ENCODE data around the gene UBE2QL1. TPM values are rescaled to one million over a fixed set of nuclear protein-coding genes. Genes with fewer than 3 reads are reported as not detected.

The UBE2QL1 gene
- total RNA-seq, 4 donors from 2014 or later, result 0.68 to 3.6 (median 1.5) TPM

GRCh38 chr5:6498968-6499367 lies 50.3 kb downstream of the UBE2QL1 start:
- TF ChIP-seq, protein P1, sequence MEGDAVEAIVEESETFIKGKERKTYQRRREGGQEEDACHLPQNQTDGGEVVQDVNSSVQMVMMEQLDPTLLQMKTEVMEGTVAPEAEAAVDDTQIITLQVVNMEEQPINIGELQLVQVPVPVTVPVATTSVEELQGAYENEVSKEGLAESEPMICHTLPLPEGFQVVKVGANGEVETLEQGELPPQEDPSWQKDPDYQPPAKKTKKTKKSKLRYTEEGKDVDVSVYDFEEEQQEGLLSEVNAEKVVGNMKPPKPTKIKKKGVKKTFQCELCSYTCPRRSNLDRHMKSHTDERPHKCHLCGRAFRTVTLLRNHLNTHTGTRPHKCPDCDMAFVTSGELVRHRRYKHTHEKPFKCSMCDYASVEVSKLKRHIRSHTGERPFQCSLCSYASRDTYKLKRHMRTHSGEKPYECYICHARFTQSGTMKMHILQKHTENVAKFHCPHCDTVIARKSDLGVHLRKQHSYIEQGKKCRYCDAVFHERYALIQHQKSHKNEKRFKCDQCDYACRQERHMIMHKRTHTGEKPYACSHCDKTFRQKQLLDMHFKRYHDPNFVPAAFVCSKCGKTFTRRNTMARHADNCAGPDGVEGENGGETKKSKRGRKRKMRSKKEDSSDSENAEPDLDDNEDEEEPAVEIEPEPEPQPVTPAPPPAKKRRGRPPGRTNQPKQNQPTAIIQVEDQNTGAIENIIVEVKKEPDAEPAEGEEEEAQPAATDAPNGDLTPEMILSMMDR (IDR thresholded peaks at IDR 0.05; ENCODE audit: low read depth), result no peak

- TF ChIP-seq, protein P1 (IDR thresholded peaks at IDR 0.05; ENCODE audit: low read depth), result no peak
Observed at GRCh38 chr5:6501701-6502100, 53.0 kb downstream of the UBE2QL1 start.

- TF ChIP-seq, protein P1 (IDR thresholded peaks at IDR 0.05; ENCODE audit: low read depth), result no peak
Observed at GRCh38 chr5:6502421-6502820, 53.8 kb downstream of the UBE2QL1 start.

DNA sequence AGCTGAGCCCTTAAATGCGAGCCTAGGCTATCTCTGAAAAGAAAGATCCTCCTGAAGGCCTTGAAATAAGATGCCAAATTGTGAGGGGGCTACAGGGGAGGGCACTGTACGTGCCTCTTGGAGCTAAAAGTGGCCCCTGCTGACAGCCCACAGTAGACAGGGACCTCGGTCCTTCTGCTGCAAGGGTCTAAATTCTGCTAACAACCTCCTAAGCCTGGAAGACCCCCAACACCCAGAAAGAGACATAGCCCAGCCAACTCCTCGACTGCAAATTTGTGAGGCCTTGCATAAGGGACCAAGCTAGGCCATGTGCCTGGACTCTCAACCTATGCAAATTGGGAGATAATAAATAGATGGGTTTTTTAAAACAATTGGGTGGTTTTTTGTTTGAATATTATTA lies 54.7 kb downstream of the UBE2QL1 start:
- TF ChIP-seq, protein P1 (IDR thresholded peaks at IDR 0.05; ENCODE audit: low read depth), result no peak

DNA sequence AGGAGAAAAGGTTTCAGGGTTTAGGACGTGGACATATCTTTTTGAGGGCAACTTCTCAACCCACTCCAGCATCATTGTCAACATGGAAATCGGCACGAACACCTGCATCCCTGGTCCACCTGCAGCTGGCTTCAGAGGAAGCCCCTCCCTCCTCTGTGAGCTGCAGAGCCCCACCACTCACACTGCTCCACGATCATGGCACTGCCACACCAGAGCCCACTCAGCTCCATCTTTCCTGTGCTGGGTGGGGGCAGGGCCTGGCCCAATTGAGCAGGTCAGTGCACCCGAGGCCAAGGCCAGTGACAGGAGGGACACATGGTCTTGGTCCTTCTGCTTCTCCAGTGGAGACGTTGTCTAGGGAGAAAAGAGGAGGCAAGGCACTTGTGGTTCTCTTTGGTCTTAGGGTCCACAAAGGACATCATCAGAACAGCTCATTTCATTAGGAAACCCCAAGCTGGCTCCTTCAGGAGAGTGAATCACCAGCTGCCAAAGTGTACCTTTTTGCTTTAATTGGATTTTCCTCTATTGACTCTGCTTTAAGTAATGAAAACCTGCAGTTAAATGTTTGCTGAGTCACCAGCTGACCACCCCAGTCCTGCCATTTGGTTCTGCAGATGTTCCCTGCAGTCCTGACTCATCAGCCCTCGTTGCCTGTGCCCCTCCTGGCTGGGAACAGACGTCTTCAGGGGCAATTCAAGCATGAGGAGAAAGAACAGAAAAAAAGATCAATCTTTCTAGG lies 56.2 kb downstream of the UBE2QL1 start:
- TF ChIP-seq, protein P1 (IDR thresholded peaks at IDR 0.05; ENCODE audit: low read depth), result no peak

DNA sequence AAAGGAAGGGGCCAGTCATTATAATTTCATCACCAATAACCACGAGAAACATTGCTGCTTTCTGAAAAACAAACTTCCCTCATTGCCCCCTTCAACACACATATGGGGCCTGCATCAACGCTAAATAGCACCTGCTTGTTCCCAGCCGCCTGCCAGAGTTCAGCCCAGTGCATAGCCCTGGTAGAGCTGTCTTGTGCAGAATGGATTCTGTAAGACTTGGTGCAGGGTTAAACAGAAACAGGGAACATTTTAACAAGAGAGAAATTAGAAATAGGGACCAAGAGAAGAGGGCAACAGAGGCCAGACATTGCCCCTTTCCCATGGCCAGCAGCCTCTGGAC lies 56.7 kb downstream of the UBE2QL1 start:
- TF ChIP-seq, protein P1 (IDR thresholded peaks at IDR 0.05; ENCODE audit: low read depth), result no peak

GRCh38 chr5:6505783-6506557 lies 57.3 kb downstream of the UBE2QL1 start:
- TF ChIP-seq, protein P1 (IDR thresholded peaks at IDR 0.05; ENCODE audit: low read depth), result no peak
